Measurements from ENCODE around the gene GSTM5.
"Not testable (repeated sequence)": the region's sequence is repeated elsewhere in the genome, so short reads cannot be mapped to it uniquely, and the experiment has no call there.

The GSTM5 gene

GRCh38 chr1:109732390-109732881, 20.4 kb downstream of the GSTM5 start:
- no peak for DNase-seq

GRCh38 chr1:109733236-109733870, 21.3 kb downstream of the GSTM5 start:
- no peak for DNase-seq

- DNase-seq, result peak; percentile 90
Observed at GRCh38 chr1:109739738-109740614, 27.9 kb downstream of the GSTM5 start.

DNA sequence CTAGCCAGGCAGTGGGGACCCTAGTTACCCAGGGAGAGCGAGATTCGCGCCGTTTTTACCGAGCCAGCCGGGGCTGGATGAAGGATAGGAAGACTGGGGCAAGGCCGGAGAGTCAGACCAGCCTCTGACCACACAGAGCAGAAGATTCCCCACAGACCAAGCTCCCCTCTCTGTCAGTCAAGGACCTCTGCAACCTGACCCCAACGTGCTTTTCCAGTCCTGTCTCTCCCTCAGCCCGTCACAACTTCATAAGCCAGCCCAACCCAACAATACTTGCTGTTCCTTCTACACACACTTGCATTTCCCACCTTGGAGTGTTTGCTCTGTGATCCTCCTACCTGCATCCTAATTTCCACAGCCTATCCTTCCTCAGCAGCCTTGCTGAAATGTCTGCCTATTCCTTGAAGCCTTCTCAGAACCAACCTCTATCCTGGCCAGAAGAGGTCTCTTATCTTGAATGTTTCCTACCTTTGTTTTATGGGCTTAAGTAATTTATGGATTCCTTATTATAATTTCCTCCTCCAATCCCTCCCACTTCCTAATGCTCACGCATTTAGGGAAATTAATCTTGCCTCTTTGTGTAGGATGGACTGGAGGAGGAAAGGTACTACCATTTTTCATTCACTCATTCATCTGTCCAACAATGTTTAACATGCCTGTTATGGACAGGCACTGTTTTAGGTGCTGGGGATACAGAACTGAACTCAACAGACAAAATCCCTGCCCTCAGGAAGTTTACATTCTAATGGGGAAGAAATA, 28.7 kb downstream of the GSTM5 start, which contains the start of gene GSTM3:
Gene GSTM3, minus strand, starts transcription at position 424 of the 759 bp plus-strand sequence. CDS start 751 bp downstream, outside the sequence.
- DNase-seq, result no peak

GRCh38 chr1:109748311-109748710, 36.3 kb downstream of the GSTM5 start:
- DNase-seq, result not testable (repeated sequence)

DNA sequence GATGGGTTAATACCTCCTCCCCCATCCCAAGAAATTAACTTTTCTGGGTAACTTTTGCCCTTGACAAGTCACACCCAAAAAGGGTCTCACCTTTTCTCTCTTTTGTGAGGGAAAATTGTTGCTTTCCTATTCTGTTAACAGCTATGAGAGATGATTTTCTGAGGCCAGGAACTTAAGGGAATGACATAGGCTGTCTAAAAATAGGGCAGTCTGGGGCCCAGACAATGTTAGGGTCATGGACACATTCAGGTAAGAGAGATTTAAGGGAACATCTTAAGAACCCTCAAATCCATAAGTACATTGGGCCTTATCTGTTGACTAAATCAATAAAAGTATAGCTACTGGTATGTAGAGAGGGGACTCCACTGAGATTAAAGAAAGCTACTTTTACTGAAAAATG, 37.2 kb downstream of the GSTM5 start:
- DNase-seq, result no peak

- DNase-seq, result peak; percentile 30
Observed at GRCh38 chr1:109750241-109750882, 38.3 kb downstream of the GSTM5 start.

GRCh38 chr1:109750920-109751319, 38.9 kb downstream of the GSTM5 start:
- DNase-seq, result no peak

GRCh38 chr1:109751531-109752260, 39.6 kb downstream of the GSTM5 start:
- DNase-seq, result no peak

DNA sequence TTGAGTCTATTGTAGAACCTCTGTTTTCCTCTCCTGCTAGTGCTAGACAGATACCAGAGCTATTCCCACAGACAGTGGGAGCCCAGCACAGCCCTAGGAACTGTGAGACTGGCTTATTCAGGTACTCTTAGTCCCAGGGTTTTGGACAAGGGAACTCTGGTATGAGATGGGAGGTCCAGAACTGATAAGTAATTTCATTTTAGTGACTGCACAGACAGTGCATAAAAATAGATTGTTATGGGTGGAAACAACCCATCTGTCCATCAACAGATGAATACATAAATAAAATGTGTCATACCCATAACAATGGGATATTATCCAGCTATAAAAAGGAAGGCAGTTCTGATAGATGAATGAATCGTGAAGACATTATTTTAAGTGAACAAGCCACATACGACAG, 42.7 kb downstream of the GSTM5 start:
- DNase-seq, result no peak

DNA sequence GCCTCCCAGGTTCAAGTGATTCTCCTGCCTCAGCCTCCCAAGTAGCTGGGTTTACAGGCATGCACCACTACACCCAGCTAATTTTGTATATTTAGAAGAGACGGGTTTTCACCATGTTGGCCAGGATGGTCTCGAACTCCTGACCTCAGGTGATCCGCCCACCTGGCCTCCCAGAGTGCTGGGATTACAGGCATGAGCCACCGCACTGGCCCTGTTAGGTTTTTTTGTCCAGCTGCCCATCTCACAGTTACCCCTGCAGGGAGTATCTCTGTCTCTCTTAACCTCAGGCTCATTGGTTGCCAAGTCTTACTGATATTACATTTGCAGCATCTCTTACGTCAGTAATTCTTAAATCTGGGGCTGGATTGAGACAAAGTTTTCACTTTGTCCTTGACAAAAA, 44.3 kb downstream of the GSTM5 start:
- peak; percentile 30 for DNase-seq

- DNase-seq, result peak; percentile 32
Observed at GRCh38 chr1:109756848-109757521, 44.9 kb downstream of the GSTM5 start.

GRCh38 chr1:109757936-109758786, 46.1 kb downstream of the GSTM5 start:
- DNase-seq, result peak; percentile 39

GRCh38 chr1:109759513-109760334, 47.7 kb downstream of the GSTM5 start:
- peak; percentile 47 for DNase-seq

GRCh38 chr1:109760581-109761226, 48.7 kb downstream of the GSTM5 start:
- DNase-seq, result peak; percentile 40

DNA sequence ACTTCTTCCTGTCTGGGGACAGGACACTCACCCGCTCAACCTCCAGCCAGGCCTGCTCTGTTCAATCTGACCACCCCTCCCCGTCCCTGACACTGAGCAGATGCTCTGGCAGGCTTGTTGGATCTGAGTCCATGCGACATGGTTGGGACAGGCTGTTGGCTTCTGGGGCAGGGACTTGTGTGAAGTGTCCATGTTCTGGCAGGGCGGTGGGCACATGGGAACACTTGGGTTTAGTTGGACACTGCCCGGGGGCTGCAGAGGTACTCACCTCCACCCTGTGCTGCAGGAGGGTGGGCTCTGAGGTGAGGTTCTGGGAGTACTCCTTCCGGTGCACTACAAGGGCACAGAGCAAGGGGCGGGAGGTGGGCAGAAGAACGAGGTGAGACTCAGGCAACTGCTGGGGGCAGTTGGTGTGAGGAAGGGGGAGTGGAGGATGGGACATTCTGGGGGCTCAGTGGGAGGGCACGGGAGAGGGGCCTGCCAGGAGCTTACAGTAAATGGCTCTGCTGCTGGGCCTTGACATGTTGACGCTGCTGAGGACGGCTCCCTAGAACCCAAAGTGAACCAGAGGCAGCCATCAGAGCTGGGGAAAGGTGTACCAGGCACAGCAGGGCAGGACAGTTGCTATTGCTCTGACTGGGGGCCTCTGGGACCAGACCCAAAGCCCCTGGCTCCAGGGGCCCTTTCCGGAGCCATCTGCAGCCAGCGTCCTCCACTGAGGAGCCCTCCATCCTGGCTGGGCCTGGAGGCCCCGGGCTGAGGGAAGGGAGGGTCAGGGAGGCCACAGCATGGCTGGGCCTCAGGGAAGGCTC, 49.4 kb downstream of the GSTM5 start:
- DNase-seq, result peak; percentile 43

GRCh38 chr1:109762039-109762585, 50.1 kb downstream of the GSTM5 start:
- DNase-seq, result peak; percentile 42
